ENCODE data around the gene TFPI.
"Not testable (repeated sequence)": the region's sequence is repeated elsewhere in the genome, so short reads cannot be mapped to it uniquely, and the experiment has no call there.

The TFPI gene

GRCh38 chr2:187511356-187512315 lies 42.6 kb downstream of the TFPI start:
- Histone ChIP-seq H3K4me1 (ENCODE audit: insufficient read depth, low read length) (peaks cover 14% of the 10 kb centered on the region), H3K36me3 (ENCODE audit: insufficient read depth, low read length) (no peaks in the 10 kb centered on the region; the same call in 1 of the 2 replicates), H3K9ac (ENCODE audit: low read depth, low read length) (no peak overlapping the region)

GRCh38 chr2:187510419-187511355 lies 43.5 kb downstream of the TFPI start:
- not testable (repeated sequence) for H3K9ac ChIP-seq (ENCODE audit: low read depth, low read length); H3K36me3 ChIP-seq (ENCODE audit: insufficient read depth, low read length); H3K9me3 ChIP-seq (ENCODE audit: control insufficient read depth, insufficient read depth, low read length)
- peaks cover 14% of the 10 kb centered on the region for H3K4me1 ChIP-seq (ENCODE audit: insufficient read depth, low read length)

More at GRCh38 chr2:187511356-187512315, 42.6 kb downstream of the TFPI start:
- H3K9me3 ChIP-seq (ENCODE audit: control insufficient read depth, insufficient read depth, low read length) = no peaks in the 10 kb centered on the region

GRCh38 chr2:187509667-187510417 lies 44.4 kb downstream of the TFPI start:
- H3K4me1 ChIP-seq (ENCODE audit: insufficient read depth, low read length) = peaks cover 14% of the 10 kb centered on the region
- no peak overlapping the region for H3K9ac ChIP-seq (ENCODE audit: low read depth, low read length)

GRCh38 chr2:187506416-187506815 lies 47.8 kb downstream of the TFPI start:
- Histone ChIP-seq H3K36me3 (ENCODE audit: insufficient read depth, low read length) (no peaks in the 10 kb centered on the region), H3K4me1 (ENCODE audit: insufficient read depth, low read length) (peaks cover 12% of the 10 kb centered on the region), H3K9me3 (ENCODE audit: control insufficient read depth, insufficient read depth, low read length) (no peaks in the 10 kb centered on the region), H3K9ac (ENCODE audit: low read depth, low read length) (no peak overlapping the region)

More at GRCh38 chr2:187509667-187510417, 44.4 kb downstream of the TFPI start:
- Histone ChIP-seq H3K36me3 (ENCODE audit: insufficient read depth, low read length) (no peaks in the 10 kb centered on the region), H3K9me3 (ENCODE audit: control insufficient read depth, insufficient read depth, low read length) (no peaks in the 10 kb centered on the region)

GRCh38 chr2:187505065-187505672 lies 49.1 kb downstream of the TFPI start:
- H3K9me3 ChIP-seq (ENCODE audit: control insufficient read depth, insufficient read depth, low read length) = no peaks in the 10 kb centered on the region
- H3K36me3 ChIP-seq (ENCODE audit: insufficient read depth, low read length) = no peaks in the 10 kb centered on the region
- no peak overlapping the region for H3K9ac ChIP-seq (ENCODE audit: low read depth, low read length)
- H3K4me1 ChIP-seq (ENCODE audit: insufficient read depth, low read length) = peaks cover 8% of the 10 kb centered on the region; the same call in 1 of the 2 replicates

GRCh38 chr2:187504312-187504921 lies 49.8 kb downstream of the TFPI start:
- no peak overlapping the region for H3K9ac ChIP-seq (ENCODE audit: low read depth, low read length)
- H3K9me3 ChIP-seq (ENCODE audit: control insufficient read depth, insufficient read depth, low read length) = no peaks in the 10 kb centered on the region
- peaks cover 3% of the 10 kb centered on the region; the same call in 1 of the 2 replicates for H3K4me1 ChIP-seq (ENCODE audit: insufficient read depth, low read length)
- no peaks in the 10 kb centered on the region for H3K36me3 ChIP-seq (ENCODE audit: insufficient read depth, low read length)

- H3K4me1 ChIP-seq (ENCODE audit: insufficient read depth, low read length) = peaks cover 3% of the 10 kb centered on the region; the same call in 1 of the 2 replicates
- H3K9ac ChIP-seq (ENCODE audit: low read depth, low read length) = no peak overlapping the region
- no peaks in the 10 kb centered on the region for H3K36me3 ChIP-seq (ENCODE audit: insufficient read depth, low read length)
- no peaks in the 10 kb centered on the region for H3K9me3 ChIP-seq (ENCODE audit: control insufficient read depth, insufficient read depth, low read length)
Measured at GRCh38 chr2:187503700-187504099, 50.5 kb downstream of the TFPI start.

GRCh38 chr2:187502467-187502866 lies 51.8 kb downstream of the TFPI start:
- Histone ChIP-seq H3K9ac (ENCODE audit: low read depth, low read length) (no peak overlapping the region), H3K9me3 (ENCODE audit: control insufficient read depth, insufficient read depth, low read length) (no peaks in the 10 kb centered on the region), H3K4me1 (ENCODE audit: insufficient read depth, low read length) (peaks cover 3% of the 10 kb centered on the region; the same call in 1 of the 2 replicates), H3K36me3 (ENCODE audit: insufficient read depth, low read length) (no peaks in the 10 kb centered on the region)

GRCh38 chr2:187500585-187501359 lies 53.5 kb downstream of the TFPI start:
- Histone ChIP-seq H3K36me3 (ENCODE audit: insufficient read depth, low read length) (no peaks in the 10 kb centered on the region), H3K4me1 (ENCODE audit: insufficient read depth, low read length) (peaks cover 3% of the 10 kb centered on the region; the same call in 1 of the 2 replicates), H3K9me3 (ENCODE audit: control insufficient read depth, insufficient read depth, low read length) (no peaks in the 10 kb centered on the region), H3K9ac (ENCODE audit: low read depth, low read length) (no peak overlapping the region)

GRCh38 chr2:187499941-187500532 lies 54.2 kb downstream of the TFPI start:
- no peak overlapping the region for H3K9ac ChIP-seq (ENCODE audit: low read depth, low read length)
- H3K36me3 ChIP-seq (ENCODE audit: insufficient read depth, low read length) = no peaks in the 10 kb centered on the region
- H3K9me3 ChIP-seq (ENCODE audit: control insufficient read depth, insufficient read depth, low read length) = no peaks in the 10 kb centered on the region
- H3K4me1 ChIP-seq (ENCODE audit: insufficient read depth, low read length) = peaks cover 3% of the 10 kb centered on the region; the same call in 1 of the 2 replicates

- peaks cover 12% of the 10 kb centered on the region for H3K9me3 ChIP-seq (ENCODE audit: control insufficient read depth, insufficient read depth, low read length)
- 0 out of 2 replicates have a peak, but pooled peaks cover under 1% of the 10 kb centered on the region for H3K36me3 ChIP-seq (ENCODE audit: insufficient read depth, low read length)
- H3K4me1 ChIP-seq (ENCODE audit: insufficient read depth, low read length) = peaks cover 3% of the 10 kb centered on the region; the same call in 1 of the 2 replicates
- no peak overlapping the region for H3K9ac ChIP-seq (ENCODE audit: low read depth, low read length)
Measured at GRCh38 chr2:187497858-187498463, 56.3 kb downstream of the TFPI start.

GRCh38 chr2:187497140-187497539 lies 57.1 kb downstream of the TFPI start:
- Histone ChIP-seq H3K9ac (ENCODE audit: low read depth, low read length) (no peak overlapping the region), H3K4me1 (ENCODE audit: insufficient read depth, low read length) (peaks cover 3% of the 10 kb centered on the region; the same call in 1 of the 2 replicates), H3K9me3 (ENCODE audit: control insufficient read depth, insufficient read depth, low read length) (peaks cover 14% of the 10 kb centered on the region), H3K36me3 (ENCODE audit: insufficient read depth, low read length) (0 out of 2 replicates have a peak, but pooled peaks cover 4% of the 10 kb centered on the region)
